Adipocyte (in vitro differentiated cells): ENCODE measurements around the gene ALDH3A1.
A peak's percentile ranks its signal among the peaks of the same experiment; 100 is the strongest.

Experiments
- DNase-seq: peaks from one replicate; pipeline ENCODE4 v3.0.0-alpha.2; 2015; ENCODE audit warnings: low read depth
- H3K27me3 ChIP-seq: replicated peaks from 2 replicates; pipeline ENCODE4 v1.7.0; 2013; ENCODE audit warnings: mild to moderate bottlenecking, low read length, moderate library complexity; ENCODE audit not compliant: control insufficient read depth, insufficient read depth
- H3K36me3 ChIP-seq: 2 replicates; pipeline ENCODE4 v1.7.0; 2013; ENCODE audit warnings: low read length, mild to moderate bottlenecking, moderate library complexity; ENCODE audit not compliant: control insufficient read depth, insufficient read depth, severe bottlenecking
- H3K4me1 ChIP-seq: 2 replicates; pipeline ENCODE4 v1.7.0; 2013; ENCODE audit warnings: mild to moderate bottlenecking, low read length, moderate library complexity; ENCODE audit not compliant: control insufficient read depth, insufficient read depth
- H3K4me3 ChIP-seq: 2 replicates; pipeline ENCODE4 v1.7.0; 2013; ENCODE audit warnings: mild to moderate bottlenecking, low read length, moderate library complexity
- H3K9ac ChIP-seq: 2 replicates; pipeline ENCODE4 v1.7.0; 2013; ENCODE audit warnings: mild to moderate bottlenecking, low read length, moderate library complexity
- H3K9me3 ChIP-seq: 2 replicates; pipeline ENCODE4 v1.7.0; 2013; ENCODE audit warnings: mild to moderate bottlenecking, low read length, moderate library complexity; ENCODE audit not compliant: control insufficient read depth

ALDH3A1 gene

DNA sequence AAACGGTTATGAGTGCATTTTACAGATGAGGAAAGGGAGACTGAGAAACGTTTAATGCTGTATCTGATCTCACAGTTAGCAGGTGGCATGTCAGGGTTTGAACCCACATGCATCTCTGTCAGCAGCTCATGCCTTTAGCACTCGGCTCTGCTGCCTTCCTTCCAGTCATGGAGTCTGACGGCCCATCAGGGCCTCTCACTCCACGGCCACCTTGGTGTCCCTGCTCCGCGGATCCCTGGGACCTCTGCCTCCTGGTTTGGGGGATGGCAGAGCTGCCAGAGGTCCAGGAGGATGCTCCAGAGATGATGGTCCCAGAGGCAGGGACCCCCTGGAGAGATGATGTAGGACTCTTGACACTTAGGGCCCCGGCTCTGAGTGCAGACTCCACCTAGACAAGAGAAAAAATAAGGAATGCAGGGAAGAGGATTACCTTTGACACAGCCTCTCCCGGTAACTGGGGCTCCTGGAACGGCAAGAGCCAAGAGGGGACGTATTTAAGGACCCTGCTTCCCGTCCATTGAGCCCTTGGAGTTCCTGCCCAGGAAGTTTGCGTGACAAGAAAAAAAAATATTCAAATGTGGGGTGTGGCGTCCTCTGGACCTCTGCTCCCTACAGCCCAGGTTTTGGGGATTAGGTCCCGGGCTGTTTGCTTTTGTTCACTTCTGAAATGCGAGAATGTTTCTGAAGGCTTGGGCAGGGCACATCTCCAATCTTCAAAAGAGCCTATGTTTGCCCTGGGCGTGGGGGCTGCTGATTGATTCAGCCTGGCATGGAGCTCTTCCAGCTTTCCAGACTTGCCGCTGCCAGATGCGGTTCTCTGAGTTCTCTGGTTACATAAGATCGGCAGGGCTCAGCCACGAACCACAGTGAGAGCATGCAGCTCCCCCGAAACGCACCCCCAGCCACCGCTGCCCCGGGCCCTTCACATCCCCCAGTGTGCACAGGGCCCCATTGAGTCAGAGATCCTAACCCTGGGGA, at the start of gene ALDH3A1:
Gene ALDH3A1 (minus strand): TSS at position 470 of the 978 bp plus-strand sequence. CDS start 3,169 bp downstream, outside the sequence.
- Histone ChIP-seq H3K9ac (no peak within 1 kb of the TSS), H3K4me3 (no peak within 1 kb of the TSS), H3K4me1 (peaks cover 11% of the 10 kb centered on the region), H3K36me3 (no peaks in the 10 kb centered on the region), H3K27me3 (peaks cover 27% of the 10 kb centered on the region), H3K9me3 (no peaks in the 10 kb centered on the region)
- peak; percentile 71 for DNase-seq

DNA sequence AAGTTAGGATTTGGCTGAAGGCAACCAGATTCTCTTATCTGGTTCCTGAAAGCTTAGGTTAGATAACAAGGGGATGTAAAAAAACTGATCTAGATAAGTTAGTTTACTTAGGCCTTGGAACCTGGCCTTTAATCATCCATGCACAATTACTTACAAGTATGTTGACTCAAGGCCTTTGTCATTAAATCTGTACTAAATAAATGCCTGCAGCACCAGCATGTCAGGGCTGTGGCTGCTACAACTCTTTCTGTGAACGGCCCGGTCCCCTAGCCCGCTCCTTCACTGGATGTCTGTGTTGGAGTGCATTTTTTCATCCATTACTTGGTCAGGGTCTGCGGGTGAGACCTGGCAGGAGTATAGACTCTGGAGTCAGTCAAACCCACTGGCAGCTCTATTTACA, 48.4 kb upstream of the ALDH3A1 start:
- Histone ChIP-seq H3K4me1 (no peaks in the 10 kb centered on the region), H3K9ac (no peak overlapping the region), H3K36me3 (peaks cover 73% of the 10 kb centered on the region), H3K9me3 (peaks cover 7% of the 10 kb centered on the region), H3K4me3 (no peak overlapping the region), H3K27me3 (no peaks in the 10 kb centered on the region)
- no peak for DNase-seq

DNA sequence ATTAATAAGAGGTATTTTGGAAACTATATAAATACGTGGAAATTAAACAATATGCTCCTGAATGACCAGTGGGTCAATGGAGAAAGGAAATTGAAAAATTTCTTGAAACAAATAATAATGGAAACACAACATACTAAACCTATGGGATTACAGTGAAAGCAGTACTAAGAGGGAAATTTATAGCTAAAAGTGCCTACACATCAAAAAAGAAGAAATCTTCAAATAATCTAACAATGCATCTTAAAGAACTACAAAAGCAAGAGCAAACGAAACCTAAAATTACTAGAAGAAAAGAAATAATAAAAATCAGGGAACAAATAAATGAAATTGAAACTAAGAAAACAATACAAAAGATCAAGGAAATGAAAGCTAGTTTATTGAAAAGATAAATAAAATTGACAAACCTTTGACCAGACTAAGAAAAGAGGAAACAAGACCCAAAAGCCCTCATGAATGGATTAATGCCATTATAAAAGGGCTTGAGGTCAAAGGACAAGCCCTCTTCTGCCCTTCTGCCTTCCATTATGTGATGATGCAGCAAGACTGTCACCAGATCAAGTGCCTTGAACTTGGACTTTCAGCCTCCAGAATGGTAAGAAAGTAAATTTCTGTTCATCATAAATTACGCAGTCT, 43.9 kb upstream of the ALDH3A1 start:
- Histone ChIP-seq H3K27me3 (no peaks in the 10 kb centered on the region), H3K36me3 (peaks cover 72% of the 10 kb centered on the region), H3K4me3 (no peak overlapping the region), H3K4me1 (peaks cover 5% of the 10 kb centered on the region), H3K9me3 (peaks cover 7% of the 10 kb centered on the region), H3K9ac (no peak overlapping the region)
- DNase-seq, result no peak

DNA sequence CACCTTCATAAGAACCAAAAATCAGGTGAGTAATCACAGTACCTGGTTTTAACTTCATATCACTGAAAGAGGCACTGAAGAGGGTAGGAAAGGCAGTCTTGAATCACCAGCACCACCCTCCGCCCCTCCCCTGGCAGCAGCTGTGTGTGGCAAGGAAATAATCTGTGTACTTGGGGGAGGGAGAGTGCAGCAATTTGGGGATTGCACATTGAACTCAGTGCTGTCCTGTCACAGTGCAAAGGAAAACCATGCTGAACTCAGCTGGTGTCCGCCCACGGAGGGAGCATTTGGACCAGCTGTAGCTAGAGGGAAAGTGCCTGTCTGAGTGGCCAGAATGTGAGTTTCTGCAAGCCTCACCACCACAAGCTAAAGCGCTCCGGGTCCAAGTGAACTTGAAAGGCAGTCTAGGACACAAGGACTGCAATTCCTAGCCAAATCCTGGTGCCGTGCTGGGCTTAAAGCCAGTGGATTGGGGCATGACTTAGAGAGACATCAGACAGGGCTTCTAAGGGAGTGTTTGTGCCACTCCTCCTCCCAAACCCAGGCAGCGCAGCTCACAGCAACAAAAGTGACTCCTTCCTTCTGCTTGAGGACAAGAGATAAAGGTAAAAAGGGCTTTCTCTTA, 39.7 kb upstream of the ALDH3A1 start:
- peaks cover 5% of the 10 kb centered on the region for H3K4me1 ChIP-seq
- H3K27me3 ChIP-seq, result no peaks in the 10 kb centered on the region
- H3K9me3 ChIP-seq, result no peaks in the 10 kb centered on the region
- peaks cover 43% of the 10 kb centered on the region for H3K36me3 ChIP-seq
- DNase-seq, result peak; percentile 21
- H3K9ac ChIP-seq, result no peak overlapping the region
- no peak overlapping the region for H3K4me3 ChIP-seq

DNA sequence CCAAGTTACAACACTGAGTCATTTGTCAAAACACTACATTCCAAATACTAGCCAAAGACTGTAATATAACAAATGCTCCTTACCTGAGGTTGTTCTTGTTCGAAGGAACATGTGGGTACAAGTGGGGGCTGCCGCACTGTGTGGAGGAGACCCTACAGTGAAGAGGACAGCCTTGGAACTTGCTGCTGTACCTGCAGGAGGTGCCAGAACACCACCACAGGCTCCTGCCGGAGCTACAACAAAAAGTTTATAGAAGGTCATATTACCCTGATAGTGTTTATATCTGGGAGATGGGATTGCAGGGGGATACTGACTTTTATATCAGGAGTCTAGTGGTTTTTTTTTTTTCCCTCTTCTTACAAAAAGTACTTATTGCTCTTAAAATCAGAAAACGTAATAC, 37.8 kb upstream of the ALDH3A1 start:
- no peak for DNase-seq
- peaks cover 5% of the 10 kb centered on the region for H3K4me1 ChIP-seq
- no peaks in the 10 kb centered on the region for H3K9me3 ChIP-seq

DNA sequence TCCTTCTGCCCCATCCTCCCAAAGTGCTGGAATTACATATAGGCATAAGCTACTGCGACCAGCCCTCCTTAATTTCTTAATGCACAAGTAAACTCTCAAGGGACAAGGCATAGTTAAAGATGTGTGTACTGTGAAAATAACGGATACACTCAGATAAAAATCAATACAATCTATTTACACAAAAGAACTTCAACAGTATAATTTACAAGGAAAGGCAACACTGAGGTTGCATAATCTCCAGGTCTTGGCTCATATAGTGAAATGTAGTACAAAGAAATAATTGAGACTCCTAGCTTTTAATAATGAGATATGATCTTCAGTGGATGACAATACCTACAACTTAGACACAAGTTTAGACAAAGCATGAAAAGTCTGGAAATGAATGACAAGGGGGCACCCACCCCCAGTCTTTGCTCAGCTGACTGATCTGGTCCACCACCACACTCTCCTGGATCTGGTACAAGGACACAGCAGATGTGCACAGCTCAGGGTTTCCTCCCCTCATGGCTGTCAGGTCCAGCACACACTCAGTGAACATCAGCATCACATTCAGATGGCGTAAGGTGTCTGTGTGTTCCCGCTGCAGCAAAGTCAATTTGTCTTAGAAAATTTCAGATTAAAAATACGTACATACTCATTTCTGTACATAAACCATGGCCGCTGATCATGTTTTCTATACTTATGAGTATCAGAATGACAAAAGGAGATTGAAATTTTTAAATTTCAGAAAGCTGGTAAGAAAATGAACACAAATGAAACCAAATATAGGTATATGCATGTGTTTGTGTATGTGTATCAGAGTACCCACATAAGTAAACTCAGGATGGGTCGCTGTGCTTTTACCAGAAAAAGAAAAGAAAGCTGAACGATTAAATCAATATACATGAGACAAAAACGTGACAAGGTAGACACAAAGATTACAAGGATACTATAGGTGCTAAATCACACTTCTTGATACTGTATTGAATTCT, 33.7 kb upstream of the ALDH3A1 start:
- DNase-seq, result no peak
- H3K27me3 ChIP-seq, result no peaks in the 10 kb centered on the region
- no peak overlapping the region for H3K9ac ChIP-seq
- peaks cover 52% of the 10 kb centered on the region for H3K36me3 ChIP-seq
- H3K4me3 ChIP-seq, result no peak overlapping the region
- no peaks in the 10 kb centered on the region for H3K9me3 ChIP-seq
- no peaks in the 10 kb centered on the region for H3K4me1 ChIP-seq

More for the DNA sequence above, 37.8 kb upstream of the ALDH3A1 start:
- Histone ChIP-seq H3K27me3 (no peaks in the 10 kb centered on the region), H3K9ac (no peak overlapping the region), H3K36me3 (peaks cover 49% of the 10 kb centered on the region), H3K4me3 (no peak overlapping the region)

DNA sequence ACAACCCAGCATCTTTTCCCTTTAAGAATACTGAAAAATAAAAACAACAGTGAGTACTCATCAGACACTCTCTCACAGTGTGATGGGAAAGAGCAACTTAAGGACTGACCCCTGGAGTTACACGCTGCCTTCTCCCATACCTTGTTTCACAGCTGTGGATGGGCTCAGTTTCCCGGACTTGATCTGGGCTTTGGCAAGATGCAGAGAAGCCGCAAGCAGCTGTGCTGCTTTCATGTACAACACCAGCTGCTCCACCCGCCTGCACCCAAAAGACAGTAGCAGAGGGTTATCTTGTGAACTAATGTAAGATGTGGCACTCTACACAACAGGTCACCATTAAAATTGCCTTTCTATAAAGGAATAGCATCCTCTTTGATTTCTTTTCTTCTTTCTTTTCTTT, 32.7 kb upstream of the ALDH3A1 start:
- H3K9ac ChIP-seq, result no peak overlapping the region
- no peak for DNase-seq
- H3K27me3 ChIP-seq, result no peaks in the 10 kb centered on the region
- H3K4me3 ChIP-seq, result no peak overlapping the region
- H3K9me3 ChIP-seq, result no peaks in the 10 kb centered on the region
- peaks cover 58% of the 10 kb centered on the region for H3K36me3 ChIP-seq
- H3K4me1 ChIP-seq, result no peaks in the 10 kb centered on the region

DNA sequence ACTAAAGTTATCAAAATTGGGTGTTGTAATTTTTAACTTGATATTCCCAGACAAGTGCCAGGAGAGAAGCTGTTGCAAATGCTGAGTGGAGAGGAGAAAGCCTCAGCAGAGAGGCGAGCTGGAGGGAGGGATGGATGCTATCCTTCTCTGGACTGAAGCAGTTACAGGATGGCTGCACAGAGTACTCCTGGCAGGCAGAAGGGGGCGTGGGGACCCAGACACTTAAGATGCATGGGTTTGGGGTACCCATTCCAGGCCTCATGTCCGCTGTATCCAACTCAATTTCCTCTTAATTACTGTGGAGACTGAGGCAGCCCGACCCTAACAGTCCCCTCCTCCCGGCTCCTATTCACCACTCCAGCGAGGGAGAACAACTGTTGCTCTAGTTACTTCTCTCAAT, 25.4 kb upstream of the ALDH3A1 start:
- peaks cover 29% of the 10 kb centered on the region for H3K4me1 ChIP-seq
- H3K36me3 ChIP-seq, result peaks cover 41% of the 10 kb centered on the region
- DNase-seq, result no peak
- H3K9ac ChIP-seq, result no peak overlapping the region
- H3K27me3 ChIP-seq, result no peaks in the 10 kb centered on the region
- H3K9me3 ChIP-seq, result no peaks in the 10 kb centered on the region
- no peak overlapping the region for H3K4me3 ChIP-seq

DNA sequence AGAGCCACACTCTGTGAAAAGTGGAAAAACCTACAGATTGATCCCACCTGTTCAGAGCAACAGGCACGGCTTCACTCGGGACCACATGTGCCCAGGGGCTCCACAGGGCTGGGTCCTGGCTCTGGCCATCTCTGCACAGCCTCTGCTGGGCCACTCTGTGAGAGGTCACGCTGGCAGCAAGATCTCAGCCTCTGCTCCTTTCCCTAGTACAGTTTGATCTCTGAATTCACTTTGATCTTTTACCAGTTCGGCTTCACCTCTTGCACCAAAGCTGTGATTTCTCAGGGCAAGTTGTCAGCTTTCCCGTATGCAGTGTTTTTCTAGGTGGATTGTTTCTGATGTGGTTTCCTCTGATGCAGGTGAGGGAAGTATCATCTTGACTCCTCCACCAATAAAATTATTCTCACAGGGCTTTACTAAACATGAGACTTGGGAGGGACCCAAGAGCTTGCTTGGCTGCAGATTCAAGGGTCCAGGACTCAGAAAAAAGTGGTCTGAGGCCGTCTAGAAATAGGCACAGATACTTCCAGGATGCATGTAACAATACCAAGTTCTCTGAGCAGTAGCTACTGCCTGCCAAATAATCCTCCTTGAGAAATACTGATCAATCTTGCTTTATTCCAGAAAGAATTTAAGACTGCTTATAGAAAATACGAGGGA, 24.0 kb upstream of the ALDH3A1 start:
- Histone ChIP-seq H3K27me3 (no peaks in the 10 kb centered on the region), H3K9ac (no peak overlapping the region), H3K36me3 (peaks cover 31% of the 10 kb centered on the region), H3K9me3 (no peaks in the 10 kb centered on the region), H3K4me3 (no peak overlapping the region), H3K4me1 (peaks cover 29% of the 10 kb centered on the region)
- no peak for DNase-seq

DNA sequence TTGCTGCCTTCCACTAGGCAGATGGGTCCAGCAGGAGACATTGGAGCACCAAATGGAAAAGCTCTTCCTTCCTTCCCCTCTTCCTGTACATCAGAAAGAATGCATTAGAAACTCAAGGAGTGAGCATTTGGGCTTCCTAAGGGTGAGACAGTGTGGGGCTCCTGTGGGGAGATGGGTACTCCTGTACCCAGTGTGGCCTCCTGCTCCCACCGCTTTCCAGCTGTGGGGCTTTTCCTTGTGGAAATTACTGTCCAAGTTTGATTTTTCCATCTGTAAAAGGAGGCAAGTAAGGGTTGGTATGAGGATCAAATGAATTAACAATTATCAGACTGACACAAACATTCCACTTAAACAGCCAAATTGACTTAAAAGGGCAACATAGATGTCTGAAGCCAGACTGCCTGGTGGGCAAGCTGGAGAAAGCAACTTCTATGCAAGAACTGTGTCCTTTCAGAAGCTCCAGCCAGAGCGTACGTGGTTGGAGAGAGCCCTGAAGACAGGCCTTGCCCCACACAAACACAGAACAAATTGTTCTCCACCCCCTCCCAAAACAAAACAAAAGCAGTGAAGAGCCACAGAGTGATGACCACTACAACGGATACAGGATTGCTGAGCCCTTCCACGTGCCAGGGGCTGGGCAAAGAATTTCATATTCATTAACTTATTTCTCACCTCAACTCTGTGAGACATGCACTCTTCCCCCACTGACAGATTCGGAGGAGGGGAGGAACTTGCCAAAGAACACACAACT, 23.1 kb upstream of the ALDH3A1 start:
- peaks cover 21% of the 10 kb centered on the region for H3K36me3 ChIP-seq
- H3K4me1 ChIP-seq, result peaks cover 31% of the 10 kb centered on the region
- H3K4me3 ChIP-seq, result no peak overlapping the region
- H3K9me3 ChIP-seq, result no peaks in the 10 kb centered on the region
- no peak overlapping the region for H3K9ac ChIP-seq
- no peak for DNase-seq
- no peaks in the 10 kb centered on the region for H3K27me3 ChIP-seq
